Activated naive CD8-positive, alpha-beta T cell (primary cell): ENCODE measurements around the gene SLC22A5.
"Not testable (repeated sequence)": the region's sequence is repeated elsewhere in the genome, so short reads cannot be mapped to it uniquely, and the experiment has no call there.

Experiments used
- H3K27ac Mint-ChIP-seq: one replicate; pipeline ENCODE4 v1.8.0; 2021; ENCODE audit warnings: mixed read lengths
- H3K27me3 Mint-ChIP-seq: one replicate; pipeline ENCODE4 v1.8.0; 2021; ENCODE audit warnings: mixed read lengths
- H3K36me3 Mint-ChIP-seq: one replicate; pipeline ENCODE4 v1.8.0; 2021; ENCODE audit warnings: mixed read lengths
- H3K4me1 Mint-ChIP-seq: one replicate; pipeline ENCODE4 v1.8.0; 2021; ENCODE audit warnings: low read depth, mixed read lengths
- H3K4me3 Mint-ChIP-seq: one replicate; pipeline ENCODE4 v1.8.0; 2021; ENCODE audit warnings: mild to moderate bottlenecking, mixed read lengths
- H3K9me3 Mint-ChIP-seq: one replicate; pipeline ENCODE4 v1.8.0; 2021; ENCODE audit warnings: low read depth, mixed read lengths

SLC22A5 gene

GRCh38 chr5:132429463-132430440 lies 60.2 kb downstream of the SLC22A5 start:
- no peaks in the 10 kb centered on the region for H3K27me3 Mint-ChIP-seq
- H3K4me3 Mint-ChIP-seq: peak overlapping the region; percentile 40
- peak overlapping the region; percentile 98 for H3K27ac Mint-ChIP-seq
- H3K36me3 Mint-ChIP-seq: peaks cover 18% of the 10 kb centered on the region
- no peaks in the 10 kb centered on the region for H3K9me3 Mint-ChIP-seq
- peaks cover 93% of the 10 kb centered on the region for H3K4me1 Mint-ChIP-seq

DNA sequence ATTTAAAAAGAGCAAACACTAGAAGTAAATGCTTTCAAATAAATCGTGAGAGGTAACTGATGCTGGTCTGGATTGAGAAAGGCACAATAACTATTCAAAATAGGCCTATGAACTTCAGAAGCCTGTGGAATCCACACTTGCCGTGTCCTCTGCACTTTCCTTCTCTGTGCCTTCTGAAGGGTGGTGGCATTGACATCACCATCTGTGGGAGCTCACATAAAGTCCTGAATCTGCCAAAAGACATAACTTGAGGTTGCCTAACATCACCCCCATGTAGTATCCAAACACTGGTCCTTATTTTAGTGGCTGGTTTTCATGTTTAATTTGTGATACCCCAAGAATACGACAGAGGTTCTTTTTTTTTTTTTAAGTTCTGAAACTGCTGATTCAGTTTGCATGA lies 61.2 kb downstream of the SLC22A5 start:
- Mint-ChIP-seq H3K36me3 (peaks cover 22% of the 10 kb centered on the region), H3K4me1 (peaks cover 91% of the 10 kb centered on the region), H3K4me3 (no peak overlapping the region), H3K27ac (peak overlapping the region; percentile 98), H3K9me3 (no peaks in the 10 kb centered on the region), H3K27me3 (no peaks in the 10 kb centered on the region)

DNA sequence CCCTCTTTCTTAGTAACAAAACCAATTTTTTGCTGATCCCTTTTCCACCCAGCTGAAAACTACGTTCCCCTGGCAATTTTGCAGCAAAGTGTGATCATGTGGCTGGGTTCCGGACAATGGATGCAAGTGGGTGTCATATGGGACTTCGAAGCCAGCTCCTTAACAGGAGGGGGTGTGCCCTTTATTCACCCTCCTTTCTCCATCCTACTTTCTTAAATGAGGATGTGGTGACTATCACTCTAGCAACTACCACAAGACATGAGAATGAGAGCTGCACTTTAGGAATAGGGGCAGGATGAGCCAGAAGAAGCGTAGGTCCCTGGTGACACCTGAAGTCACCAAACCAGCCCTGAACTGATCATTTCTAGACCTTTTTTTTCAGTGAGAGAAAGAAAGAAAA lies 62.1 kb downstream of the SLC22A5 start:
- Mint-ChIP-seq H3K9me3 (no peaks in the 10 kb centered on the region), H3K4me1 (peaks cover 89% of the 10 kb centered on the region), H3K27me3 (no peaks in the 10 kb centered on the region), H3K4me3 (no peak overlapping the region), H3K36me3 (peaks cover 24% of the 10 kb centered on the region), H3K27ac (peak overlapping the region; percentile 89)

- no peak overlapping the region for H3K4me3 Mint-ChIP-seq
- peaks cover 89% of the 10 kb centered on the region for H3K4me1 Mint-ChIP-seq
- no peaks in the 10 kb centered on the region for H3K27me3 Mint-ChIP-seq
- no peaks in the 10 kb centered on the region for H3K9me3 Mint-ChIP-seq
- H3K27ac Mint-ChIP-seq: peak overlapping the region; percentile 89
- peaks cover 24% of the 10 kb centered on the region for H3K36me3 Mint-ChIP-seq
Observed at GRCh38 chr5:132433141-132433540, 63.6 kb downstream of the SLC22A5 start.

DNA sequence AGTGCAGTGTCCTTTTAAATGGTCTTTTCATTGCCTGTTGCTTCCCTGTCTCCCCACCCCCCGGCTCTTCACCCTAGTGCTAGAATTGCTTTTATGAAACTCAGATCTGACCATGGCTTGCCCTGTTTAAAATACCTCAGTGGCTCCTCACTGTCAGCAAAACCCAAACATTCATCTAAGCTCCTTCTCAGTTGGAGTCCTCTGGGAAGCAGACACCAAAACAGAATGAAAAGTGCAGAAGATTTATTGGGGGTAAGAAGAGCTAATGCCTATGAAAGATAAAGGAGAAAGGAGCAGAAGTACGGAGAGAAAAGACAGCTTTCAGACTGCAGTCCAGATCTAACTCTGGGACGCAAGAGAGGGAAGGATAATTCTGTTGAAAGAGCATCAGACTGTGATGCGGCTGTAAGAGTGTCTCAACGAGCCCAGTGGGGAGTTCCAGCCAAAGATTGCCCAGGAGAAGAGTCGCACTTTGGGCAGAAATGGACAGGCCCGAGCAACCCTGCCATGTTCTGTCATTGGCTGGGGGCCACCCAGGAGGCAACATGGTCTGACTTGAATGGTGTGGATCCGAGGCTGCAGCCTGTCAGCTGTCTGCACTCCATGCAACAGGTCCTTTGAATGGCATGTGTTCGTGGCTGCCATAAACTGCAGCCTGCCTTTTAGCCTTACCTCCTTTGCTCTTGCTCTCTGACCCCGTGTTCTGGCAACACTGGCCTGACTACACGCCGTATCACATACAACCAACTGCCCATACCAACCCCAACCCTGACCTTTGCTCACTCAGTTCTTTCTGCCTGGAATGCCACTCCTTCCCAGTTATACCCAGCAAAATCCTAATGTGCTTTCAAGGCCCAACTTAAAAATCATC lies 65.1 kb downstream of the SLC22A5 start:
- Mint-ChIP-seq H3K27ac (peak overlapping the region; percentile 23), H3K9me3 (no peaks in the 10 kb centered on the region), H3K4me1 (peaks cover 88% of the 10 kb centered on the region), H3K27me3 (no peaks in the 10 kb centered on the region), H3K36me3 (peaks cover 22% of the 10 kb centered on the region), H3K4me3 (no peak overlapping the region)

GRCh38 chr5:132435447-132435846 lies 65.9 kb downstream of the SLC22A5 start:
- H3K36me3 Mint-ChIP-seq: peaks cover 18% of the 10 kb centered on the region
- H3K27ac Mint-ChIP-seq: peak overlapping the region; percentile 1
- H3K27me3 Mint-ChIP-seq: no peaks in the 10 kb centered on the region
- H3K4me1 Mint-ChIP-seq: peaks cover 88% of the 10 kb centered on the region
- no peak overlapping the region for H3K4me3 Mint-ChIP-seq
- H3K9me3 Mint-ChIP-seq: no peaks in the 10 kb centered on the region

- no peak overlapping the region for H3K4me3 Mint-ChIP-seq
Observed at GRCh38 chr5:132435886-132436285, 66.4 kb downstream of the SLC22A5 start.

DNA sequence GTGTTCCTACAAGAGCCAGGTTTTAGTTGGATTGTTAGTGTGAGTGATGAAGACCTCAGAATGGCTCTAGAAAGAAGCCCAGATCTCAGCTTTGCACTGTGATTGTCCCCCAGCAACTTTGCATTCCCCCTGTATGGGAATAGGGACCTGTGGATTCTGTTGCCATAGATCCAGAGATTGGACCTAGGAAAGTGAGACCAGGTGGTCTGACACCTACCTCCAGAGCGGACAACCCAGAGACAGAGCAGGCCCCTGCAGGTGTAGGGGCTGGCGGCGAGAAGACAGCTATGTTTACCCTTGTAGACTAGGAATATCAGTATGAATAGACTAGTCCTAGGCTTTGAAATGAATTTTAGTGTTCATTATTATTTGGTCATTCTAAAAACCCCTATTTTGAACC lies 67.4 kb downstream of the SLC22A5 start:
- peaks cover 17% of the 10 kb centered on the region for H3K36me3 Mint-ChIP-seq
- H3K4me3 Mint-ChIP-seq: peak overlapping the region; percentile 30
- H3K27ac Mint-ChIP-seq: peak overlapping the region; percentile 83
- peaks cover 87% of the 10 kb centered on the region for H3K4me1 Mint-ChIP-seq
- no peaks in the 10 kb centered on the region for H3K27me3 Mint-ChIP-seq
- H3K9me3 Mint-ChIP-seq: no peaks in the 10 kb centered on the region

More at GRCh38 chr5:132435886-132436285, 66.4 kb downstream of the SLC22A5 start:
- Mint-ChIP-seq H3K4me1 (peaks cover 87% of the 10 kb centered on the region), H3K36me3 (peaks cover 19% of the 10 kb centered on the region), H3K9me3 (no peaks in the 10 kb centered on the region), H3K27me3 (no peaks in the 10 kb centered on the region), H3K27ac (peak overlapping the region; percentile 75)

DNA sequence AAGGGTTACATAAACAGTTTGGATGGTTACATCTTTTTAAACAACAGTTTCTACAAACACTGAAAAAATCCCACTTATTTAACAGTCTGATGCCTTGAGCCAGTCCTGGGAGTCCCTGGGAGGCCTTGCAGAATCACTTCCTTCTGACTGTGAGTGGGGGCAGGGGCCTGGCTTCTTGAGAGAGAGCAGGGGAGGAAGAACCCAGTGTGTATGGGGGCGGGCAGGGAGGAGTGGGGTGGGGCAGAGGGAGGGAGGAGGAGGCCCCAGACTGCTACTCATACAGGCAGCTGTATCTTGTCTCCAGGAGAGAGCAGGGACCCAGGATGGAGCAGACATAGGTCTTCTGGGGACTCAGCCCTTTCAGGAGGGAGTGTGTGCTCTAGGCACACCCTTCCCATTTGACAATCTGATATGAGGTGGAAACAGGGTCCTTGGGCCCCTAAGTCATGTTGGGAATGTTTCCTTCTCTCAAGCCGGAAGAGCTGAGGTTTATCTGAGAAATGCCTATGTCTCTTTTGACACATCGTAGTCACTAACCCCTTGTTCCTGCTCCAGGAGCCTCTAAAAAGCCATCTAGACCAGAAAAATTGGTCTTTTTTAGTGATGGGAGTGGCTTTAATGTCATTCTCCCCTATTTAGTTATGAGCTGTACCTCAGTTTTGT lies 68.2 kb downstream of the SLC22A5 start:
- Mint-ChIP-seq H3K27ac (peak overlapping the region; percentile 83), H3K9me3 (no peaks in the 10 kb centered on the region), H3K27me3 (no peaks in the 10 kb centered on the region), H3K4me1 (peaks cover 87% of the 10 kb centered on the region), H3K4me3 (peak overlapping the region; percentile 40), H3K36me3 (peaks cover 17% of the 10 kb centered on the region)

DNA sequence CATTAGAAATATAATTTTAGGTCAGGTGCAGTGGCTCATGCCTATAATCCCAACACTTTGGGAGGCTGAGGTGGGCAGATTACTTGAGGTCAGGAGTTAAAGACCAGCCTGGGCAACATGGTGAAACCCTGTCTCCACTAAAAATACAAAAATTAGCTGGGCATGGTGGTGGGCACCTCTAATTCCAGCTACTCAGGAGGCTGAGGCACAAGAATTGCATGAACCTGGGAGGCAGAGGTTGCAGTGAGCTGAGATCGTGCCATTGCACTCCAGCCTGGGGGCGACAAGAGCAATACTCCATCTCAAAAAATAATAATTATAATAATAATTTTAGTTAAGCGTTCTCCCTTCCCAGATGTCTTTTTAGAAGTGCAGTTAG lies 68.7 kb downstream of the SLC22A5 start:
- not testable (repeated sequence) for H3K27me3 Mint-ChIP-seq, H3K9me3 Mint-ChIP-seq
- Mint-ChIP-seq H3K4me1 (peaks cover 87% of the 10 kb centered on the region), H3K4me3 (peak overlapping the region; percentile 40), H3K36me3 (peaks cover 15% of the 10 kb centered on the region), H3K27ac (peak overlapping the region; percentile 83)

GRCh38 chr5:132438917-132439316 lies 69.4 kb downstream of the SLC22A5 start:
- Mint-ChIP-seq H3K9me3 (no peaks in the 10 kb centered on the region), H3K27ac (peak overlapping the region; percentile 77), H3K36me3 (peaks cover 15% of the 10 kb centered on the region), H3K4me3 (peak overlapping the region; percentile 31), H3K4me1 (peaks cover 94% of the 10 kb centered on the region), H3K27me3 (no peaks in the 10 kb centered on the region)

- peak overlapping the region; percentile 7 for H3K4me3 Mint-ChIP-seq
- peaks cover 15% of the 10 kb centered on the region for H3K36me3 Mint-ChIP-seq
- H3K4me1 Mint-ChIP-seq: peaks cover 94% of the 10 kb centered on the region
Observed at GRCh38 chr5:132439521-132440089, 70.1 kb downstream of the SLC22A5 start.

GRCh38 chr5:132444061-132444460 lies 74.6 kb downstream of the SLC22A5 start:
- no peaks in the 10 kb centered on the region for H3K9me3 Mint-ChIP-seq
- H3K27me3 Mint-ChIP-seq: no peaks in the 10 kb centered on the region
- H3K4me1 Mint-ChIP-seq: peaks cover 96% of the 10 kb centered on the region
- peaks cover 17% of the 10 kb centered on the region for H3K36me3 Mint-ChIP-seq
- no peak overlapping the region for H3K27ac Mint-ChIP-seq
- H3K4me3 Mint-ChIP-seq: no peak overlapping the region

More at GRCh38 chr5:132439521-132440089, 70.1 kb downstream of the SLC22A5 start:
- no peaks in the 10 kb centered on the region for H3K27me3 Mint-ChIP-seq
- H3K9me3 Mint-ChIP-seq: no peaks in the 10 kb centered on the region
- H3K27ac Mint-ChIP-seq: peak overlapping the region; percentile 77
